Hindlimb muscle (tissue), 1 donor: ENCODE data around the gene PRDM16. TPM values are rescaled to one million over a fixed set of nuclear protein-coding genes. Genes with fewer than 3 reads are reported as not detected.
A peak's percentile ranks its signal among the peaks of the same experiment; 100 is the strongest.

Experiments used
- DNase-seq: peaks from one replicate; pipeline ENCODE4 v3.0.0-alpha.2; 2013
- polyA plus RNA-seq: library from polyadenylated mRNA; unstranded; fragments of 120-200 nt; gene quantifications from one replicate; pipeline ENCODE4 v1.2.1, GENCODE V29; 2013; ENCODE audit not compliant: insufficient read length

The PRDM16 gene
- polyA plus RNA-seq, 1 donor, result 0.80 TPM

DNA sequence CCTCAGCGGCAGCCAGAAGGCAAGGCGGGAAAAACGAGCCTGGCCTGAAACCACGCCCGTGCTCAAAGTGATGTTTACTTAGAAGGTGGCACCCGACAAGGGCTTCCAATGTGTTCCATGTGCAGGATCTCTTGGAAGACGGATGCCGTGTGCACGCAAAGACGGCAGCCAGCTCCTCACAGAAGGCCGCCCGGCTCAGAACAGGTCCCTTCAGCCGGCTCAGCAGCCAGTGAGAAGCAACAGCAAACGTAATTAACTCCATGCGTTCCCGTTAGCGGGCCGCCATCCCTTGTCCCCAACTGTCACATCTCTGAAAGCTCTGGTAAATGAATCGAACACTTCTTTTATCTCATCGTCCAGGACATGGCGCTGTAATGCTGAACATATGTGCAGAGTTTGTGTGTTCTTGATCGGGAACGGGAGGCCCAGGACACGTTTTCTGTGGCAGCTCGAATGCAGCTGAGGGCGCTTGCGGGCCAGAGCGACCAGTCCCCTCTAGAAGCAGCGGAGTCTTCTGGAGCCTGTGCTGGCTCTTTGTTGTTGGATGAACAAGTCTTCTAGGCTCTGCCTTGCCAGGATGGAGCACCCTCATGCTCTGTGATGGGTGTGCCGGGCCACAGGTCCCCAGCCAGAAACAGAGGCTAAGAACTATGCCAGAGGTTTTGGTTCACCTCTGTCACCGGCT lies 290.9 kb downstream of the PRDM16 start:
- DNase-seq, result no peak

DNA sequence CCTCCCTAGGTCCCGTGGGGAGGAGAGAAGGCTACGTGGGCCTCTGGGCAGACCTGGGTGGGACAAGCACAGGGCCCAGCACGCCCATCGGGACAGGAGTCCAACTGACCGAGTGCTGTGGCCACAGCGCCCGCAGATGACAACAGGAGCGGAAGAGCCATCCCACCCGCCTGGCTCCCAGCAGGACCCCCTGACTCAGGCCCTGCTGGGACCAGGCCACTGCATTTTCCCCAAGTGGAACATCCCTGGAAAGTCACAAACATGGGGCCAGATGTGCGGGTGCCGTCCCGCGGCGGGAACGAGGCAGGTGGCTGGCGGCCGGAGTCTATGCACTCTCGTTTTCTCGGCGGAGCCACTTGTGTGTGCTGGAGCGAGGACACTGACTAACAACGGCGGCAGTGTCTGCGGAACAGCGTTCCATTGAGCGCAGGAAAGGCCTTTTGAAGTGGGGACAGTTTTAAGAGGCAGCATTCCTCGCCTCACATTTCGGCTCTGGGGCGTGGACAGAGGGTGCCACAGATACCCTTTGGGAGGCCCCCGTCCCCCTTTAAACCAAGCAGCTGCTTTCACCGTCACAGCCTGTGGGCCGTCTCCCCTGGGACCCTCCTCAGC lies 291.7 kb downstream of the PRDM16 start:
- DNase-seq, result no peak

GRCh38 chr1:3363023-3363422 lies 294.0 kb downstream of the PRDM16 start:
- DNase-seq, result no peak

GRCh38 chr1:3363756-3364155 lies 294.8 kb downstream of the PRDM16 start:
- no peak for DNase-seq

GRCh38 chr1:3364551-3364950 lies 295.5 kb downstream of the PRDM16 start:
- DNase-seq, result no peak

DNA sequence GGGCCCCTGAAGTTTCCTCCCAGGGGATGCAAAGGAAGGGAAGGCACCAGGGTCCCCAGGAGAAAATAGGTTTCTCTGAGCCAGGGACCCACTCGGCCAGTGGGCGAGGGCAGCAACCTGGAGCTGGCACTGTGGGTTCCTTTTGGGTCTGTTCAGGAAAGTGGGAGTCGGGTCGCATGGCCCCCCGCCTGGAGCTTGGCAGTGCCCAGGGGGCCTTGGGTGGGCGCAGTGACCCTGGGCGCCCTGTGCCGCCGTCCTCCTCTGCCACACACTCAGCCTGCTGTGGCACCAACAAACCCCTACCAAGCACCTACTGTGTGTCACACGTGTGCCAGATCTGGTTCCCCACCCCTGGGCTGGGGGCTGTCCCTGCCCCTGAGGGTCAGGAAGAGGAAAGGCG lies 296.0 kb downstream of the PRDM16 start:
- DNase-seq, result no peak

DNA sequence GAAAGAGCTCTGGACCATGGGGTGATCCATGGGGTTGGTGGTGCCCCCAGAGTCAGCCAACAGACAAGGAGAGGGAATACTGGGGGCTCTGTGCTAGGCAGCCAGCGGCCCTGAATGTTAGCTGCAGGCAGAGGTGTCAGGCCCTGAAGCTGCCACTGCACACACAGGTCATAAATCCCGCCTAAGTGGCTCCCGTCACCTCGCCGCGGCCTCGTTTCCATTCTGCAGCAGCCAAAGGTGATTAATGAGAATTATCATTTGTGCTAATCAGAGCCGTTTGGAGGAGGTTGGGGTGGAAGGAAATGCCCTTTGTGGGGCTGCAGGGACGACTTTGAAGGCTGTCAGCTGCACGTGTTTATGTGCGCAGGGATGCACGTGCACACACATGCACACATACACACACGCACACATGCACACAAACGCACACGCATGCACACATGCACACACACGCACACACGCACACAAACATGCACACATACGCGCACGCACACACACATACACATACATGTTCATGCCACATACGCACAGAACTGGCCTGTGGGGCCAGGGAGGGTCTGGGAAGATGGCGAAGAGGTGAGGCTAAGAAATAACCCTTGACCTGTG lies 296.6 kb downstream of the PRDM16 start:
- no peak for DNase-seq

DNA sequence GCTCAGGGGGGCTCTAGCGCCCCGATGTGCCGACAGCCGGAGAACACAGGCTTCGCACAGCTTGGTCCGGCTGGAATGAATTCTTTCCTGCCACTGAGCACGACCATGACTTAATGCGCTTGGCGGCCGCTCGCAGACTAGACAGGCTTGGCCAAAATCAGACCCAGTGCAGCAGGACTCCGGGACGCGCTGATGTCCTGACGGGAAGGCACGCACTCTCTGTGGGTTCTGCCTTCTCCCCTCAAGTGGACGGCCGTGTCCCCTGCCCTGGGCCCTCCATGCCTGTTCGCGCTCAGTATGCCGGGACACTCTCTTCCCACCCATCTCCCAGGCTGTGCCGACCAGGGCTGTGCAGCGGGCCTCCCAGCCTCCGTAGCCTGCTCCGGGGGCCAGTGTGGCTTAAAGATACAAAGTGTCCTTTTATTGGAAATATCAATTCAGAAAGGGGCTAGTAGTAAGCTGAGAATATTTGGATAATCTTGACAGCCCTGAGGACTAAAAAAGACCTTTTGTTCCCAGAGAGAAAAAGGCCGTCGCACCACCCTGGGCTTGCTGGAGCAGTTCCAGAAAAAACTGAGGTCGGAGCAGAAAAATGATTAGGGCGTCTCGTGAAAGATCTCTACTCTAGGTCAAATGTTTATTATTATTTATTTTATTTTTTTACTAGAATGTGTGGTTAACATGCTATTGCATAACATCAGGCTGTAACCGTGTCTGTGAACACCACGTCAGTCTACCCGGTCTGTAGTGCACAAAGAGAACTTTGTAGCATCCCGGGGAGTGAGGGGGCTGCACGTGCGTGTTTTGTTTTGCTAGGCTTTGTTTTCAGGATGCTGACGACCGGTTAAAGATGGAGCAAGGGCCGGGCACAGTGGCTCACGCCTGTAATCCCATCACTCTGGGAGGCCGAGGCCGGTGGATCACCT lies 297.4 kb downstream of the PRDM16 start:
- peak; percentile 36 for DNase-seq

- no peak for DNase-seq
Measured at GRCh38 chr1:3367376-3367775, 298.4 kb downstream of the PRDM16 start.

DNA sequence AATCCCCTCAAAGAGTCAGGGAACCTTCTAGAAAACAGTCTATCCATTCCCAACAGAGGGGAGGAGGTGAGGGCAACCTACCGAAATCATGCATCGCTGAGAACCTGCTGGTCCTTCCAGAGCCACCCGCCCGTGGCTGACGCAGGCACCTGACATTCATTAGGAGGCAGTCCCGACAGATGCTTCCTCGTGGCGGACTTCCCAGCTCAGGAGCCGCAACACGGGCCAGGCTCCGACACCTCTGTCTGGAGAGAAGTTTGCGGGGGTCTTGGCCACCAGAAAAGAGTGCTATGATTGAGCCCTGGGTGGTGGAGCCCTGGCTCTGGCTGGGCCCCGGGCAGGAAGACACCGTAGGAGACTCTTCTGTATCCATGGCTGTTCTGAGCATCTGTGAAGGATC lies 299.1 kb downstream of the PRDM16 start:
- DNase-seq, result no peak

GRCh38 chr1:3368711-3369445 lies 299.9 kb downstream of the PRDM16 start:
- DNase-seq, result no peak

DNA sequence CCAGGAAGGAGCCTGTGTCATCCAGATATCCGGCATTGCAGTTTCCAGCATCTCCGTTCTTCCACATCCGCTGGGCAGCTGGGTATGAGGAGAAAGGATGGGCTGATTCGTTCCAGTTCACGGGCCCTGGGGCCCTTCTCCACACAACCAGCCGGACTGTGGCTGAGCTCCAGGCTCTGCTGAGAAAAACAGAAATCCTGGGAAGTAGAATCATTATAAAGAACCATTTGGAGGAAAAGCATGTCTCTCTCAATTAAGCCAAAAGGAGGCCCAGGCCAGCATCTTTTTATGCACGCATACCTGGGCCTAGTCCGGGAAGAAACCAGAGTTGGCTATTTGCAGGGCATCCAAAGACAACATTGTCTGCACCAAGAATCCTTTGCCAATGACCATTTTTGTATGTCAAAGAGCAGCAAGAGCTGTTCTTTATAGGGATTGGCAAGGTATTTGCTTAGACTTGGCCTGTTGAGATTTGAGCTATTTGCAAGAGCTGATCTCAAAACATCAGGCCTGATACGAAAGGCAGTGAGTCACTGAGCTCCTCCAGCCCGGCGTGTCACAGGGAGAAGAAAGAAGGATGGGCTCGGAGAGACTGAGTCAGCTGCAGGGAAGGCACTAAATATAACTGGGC lies 300.6 kb downstream of the PRDM16 start:
- DNase-seq, result peak; percentile 57

DNA sequence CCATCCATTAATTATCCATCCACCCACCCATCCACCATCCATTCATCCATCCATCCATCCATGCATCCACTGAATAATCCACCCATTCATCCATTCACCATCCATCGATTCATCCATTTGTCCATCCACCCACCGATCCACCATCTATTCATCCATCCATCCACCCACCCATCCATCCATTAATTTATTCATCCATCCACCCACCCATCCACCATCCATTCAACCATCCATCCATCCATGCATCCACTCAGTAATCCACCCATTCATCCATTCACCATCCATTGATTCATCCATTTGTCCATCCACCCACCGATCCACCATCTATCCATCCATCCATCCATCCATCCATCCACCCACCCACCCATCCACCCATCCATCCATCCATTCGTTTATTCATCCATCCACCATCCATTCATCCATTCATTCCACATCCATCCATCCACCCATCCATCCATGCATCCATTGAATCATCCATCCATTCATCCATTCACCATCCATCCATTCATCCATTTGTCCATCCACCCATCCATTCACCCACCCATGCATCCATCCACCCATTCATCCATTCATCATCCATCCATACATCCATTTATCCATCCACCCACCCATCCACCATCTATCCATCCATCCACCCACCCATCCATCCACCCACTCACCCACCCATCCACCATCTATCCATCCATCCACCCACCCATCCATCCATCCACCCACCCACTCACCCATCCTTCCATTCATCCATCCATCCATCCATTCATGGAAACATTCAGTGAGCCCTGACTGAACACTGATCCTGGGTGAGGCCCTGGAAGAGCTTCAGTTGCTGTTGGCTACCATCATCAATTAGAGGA lies 302.1 kb downstream of the PRDM16 start:
- no peak for DNase-seq

GRCh38 chr1:3372317-3372716 lies 303.3 kb downstream of the PRDM16 start:
- no peak for DNase-seq

- no peak for DNase-seq
Measured at GRCh38 chr1:3373175-3373574, 304.2 kb downstream of the PRDM16 start.

GRCh38 chr1:3373700-3374405 lies 304.9 kb downstream of the PRDM16 start:
- DNase-seq, result no peak

DNA sequence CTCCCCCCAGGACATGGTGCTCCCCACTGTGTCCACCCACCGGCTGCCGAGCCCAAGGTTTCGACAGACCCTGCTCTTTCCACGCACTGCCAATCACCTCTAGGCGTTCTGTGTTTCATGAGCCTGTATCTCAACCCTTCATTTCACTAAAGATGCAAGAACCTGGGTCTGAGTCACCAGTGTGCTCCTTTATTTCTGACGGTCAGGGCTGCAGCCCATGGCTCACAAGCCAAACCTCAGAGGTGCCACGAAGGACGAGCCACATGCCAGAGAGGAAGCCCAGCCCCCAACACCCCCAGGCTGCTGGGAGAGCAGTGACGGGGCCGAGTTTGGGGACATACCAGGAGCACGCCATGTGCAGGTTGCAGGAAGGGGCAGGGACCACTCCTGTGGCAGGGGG lies 306.2 kb downstream of the PRDM16 start:
- DNase-seq, result no peak

DNA sequence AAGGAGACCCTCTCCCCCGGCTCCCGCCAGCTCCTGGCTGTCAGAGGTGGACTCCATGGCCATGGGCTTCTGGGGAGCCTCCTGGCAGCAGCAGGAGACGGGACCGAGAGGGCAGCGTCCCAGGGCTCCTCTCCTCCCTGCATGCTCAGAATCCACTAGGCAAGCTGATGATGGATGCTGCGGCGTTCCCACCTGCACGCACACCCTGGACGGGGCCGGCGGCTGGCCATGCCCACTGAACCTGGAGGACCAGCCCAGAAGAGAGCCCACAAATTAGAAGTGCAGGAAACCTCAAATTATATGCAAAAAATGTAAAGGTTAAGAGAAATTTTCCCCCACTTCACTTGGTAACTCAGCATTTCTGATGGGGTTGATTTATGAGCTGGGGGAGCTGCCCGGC lies 308.2 kb downstream of the PRDM16 start:
- DNase-seq, result no peak

- no peak for DNase-seq
Measured at GRCh38 chr1:3377604-3378279, 308.7 kb downstream of the PRDM16 start.
